Parathyroid adenoma (tissue), 2 donors: ENCODE results near the gene WDR5.

Experiments used
- H2AFZ ChIP-seq: fragments of 300-600 bp; sonication (generic); one replicate; pipeline ENCODE4 v1.7.0; 2017; ENCODE audit warnings: antibody characterized with exemption, mild to moderate bottlenecking
- H3K27ac ChIP-seq: fragments of 300-600 bp; sonication (generic); one replicate; pipeline ENCODE4 v1.7.0; 2017
- H3K27me3 ChIP-seq: fragments of 300-600 bp; sonication (generic); one replicate; pipeline ENCODE4 v1.7.0; 2017; ENCODE audit warnings: low read length; ENCODE audit not compliant: control insufficient read depth, insufficient read depth
- H3K36me3 ChIP-seq: fragments of 300-600 bp; sonication (generic); one replicate; pipeline ENCODE4 v1.7.0; 2017; ENCODE audit warnings: low read length; ENCODE audit not compliant: control insufficient read depth, insufficient read depth
- H3K4me1 ChIP-seq: fragments of 300-600 bp; sonication (generic); one replicate; pipeline ENCODE4 v1.7.0; 2017; ENCODE audit warnings: control low read depth
- H3K4me2 ChIP-seq: fragments of 300-600 bp; sonication (generic); one replicate; pipeline ENCODE4 v1.7.0; 2017; ENCODE audit warnings: low read length
- H3K4me3 ChIP-seq: fragments of 300-600 bp; sonication (generic); one replicate; pipeline ENCODE4 v1.7.0; 2017; ENCODE audit warnings: low read depth, low read length
- H3K79me2 ChIP-seq: fragments of 300-600 bp; sonication (generic); one replicate; pipeline ENCODE4 v1.7.0; 2017; ENCODE audit warnings: control low read depth
- H3K9ac ChIP-seq: fragments of 300-600 bp; sonication (generic); one replicate; pipeline ENCODE4 v1.7.0; 2017; ENCODE audit warnings: mild to moderate bottlenecking
- H3K9me3 ChIP-seq: fragments of 300-600 bp; sonication (generic); one replicate; pipeline ENCODE4 v1.7.0; 2017; ENCODE audit warnings: low read length; ENCODE audit not compliant: control insufficient read depth
- CTCF ChIP-seq: fragments of 300-600 bp; sonication (generic); IDR thresholded peaks from one replicate; pipeline ENCODE4 v1.7.0; 2017; ENCODE audit warnings: antibody characterized with exemption, mild to moderate bottlenecking
- donor health status: primary hyperparathyroidism.

The WDR5 gene

GRCh38 chr9:134204041-134204440 is 68.2 kb downstream of the WDR5 start:
- Histone ChIP-seq H3K9ac (no peak overlapping the region), H3K9me3 (no peaks in the 10 kb centered on the region), H3K4me3 (no peak overlapping the region), H2AFZ (no peak overlapping the region), H3K79me2 (no peaks in the 10 kb centered on the region), H3K4me2 (no peak overlapping the region), H3K27me3 (no peaks in the 10 kb centered on the region), H3K4me1 (no peaks in the 10 kb centered on the region), H3K27ac (no peak overlapping the region), H3K36me3 (no peaks in the 10 kb centered on the region)
- no peak for TF ChIP-seq CTCF

- H3K4me3 ChIP-seq: no peak overlapping the region
- H2AFZ ChIP-seq: no peak overlapping the region
- no peaks in the 10 kb centered on the region for H3K4me1 ChIP-seq
- no peaks in the 10 kb centered on the region for H3K27me3 ChIP-seq
- no peaks in the 10 kb centered on the region for H3K36me3 ChIP-seq
- H3K79me2 ChIP-seq: no peaks in the 10 kb centered on the region
- no peak overlapping the region for H3K4me2 ChIP-seq
- H3K9me3 ChIP-seq: no peaks in the 10 kb centered on the region
- H3K9ac ChIP-seq: no peak overlapping the region
- no peak for TF ChIP-seq CTCF
- no peak overlapping the region for H3K27ac ChIP-seq
Observed at GRCh38 chr9:134204991-134205578, 69.2 kb downstream of the WDR5 start.

GRCh38 chr9:134205672-134206310 is 69.9 kb downstream of the WDR5 start:
- Histone ChIP-seq H3K36me3 (no peaks in the 10 kb centered on the region), H2AFZ (no peak overlapping the region), H3K79me2 (no peaks in the 10 kb centered on the region), H3K27me3 (no peaks in the 10 kb centered on the region), H3K4me1 (no peaks in the 10 kb centered on the region), H3K4me3 (no peak overlapping the region), H3K27ac (no peak overlapping the region), H3K4me2 (no peak overlapping the region), H3K9ac (no peak overlapping the region), H3K9me3 (no peaks in the 10 kb centered on the region)
- TF ChIP-seq CTCF: no peak

- no peak overlapping the region for H3K4me2 ChIP-seq
- no peak overlapping the region for H2AFZ ChIP-seq
- no peaks in the 10 kb centered on the region for H3K9me3 ChIP-seq
- no peaks in the 10 kb centered on the region for H3K4me1 ChIP-seq
- H3K36me3 ChIP-seq: no peaks in the 10 kb centered on the region
- H3K9ac ChIP-seq: no peak overlapping the region
- no peaks in the 10 kb centered on the region for H3K79me2 ChIP-seq
- no peak for TF ChIP-seq CTCF
- no peak overlapping the region for H3K27ac ChIP-seq
- H3K27me3 ChIP-seq: no peaks in the 10 kb centered on the region
- H3K4me3 ChIP-seq: no peak overlapping the region
Observed at GRCh38 chr9:134206311-134207300, 70.7 kb downstream of the WDR5 start.
